Panc1 (cell line): ENCODE measurements around the gene MTMR2. TPM values are rescaled to one million over a fixed set of nuclear protein-coding genes. Genes with fewer than 3 reads are reported as not detected.

Source experiments
- ATAC-seq: fragments of 200-7000 bp; cut with Tn5 transposase; 2 replicates; pipeline ENCODE4 v1.9.1; 2020; ENCODE audit warnings: mild to moderate bottlenecking, moderate library complexity
- BruUV-seq: library from RNA; stranded (reverse); fragments of 400-500 nt; replicated peaks from 2 replicates; lab custom pipeline; 2021; lab: Mats Ljungman, UMichigan
- CTCF ChIA-PET: fragments of 300-600 bp; sonication (Branson Sonifier 250); formaldehyde crosslinking; loops from one replicate; lab custom pipeline; 2022; ENCODE audit warnings: antibody characterized with exemption; lab: Charles Lee
- POLR2A ChIA-PET: fragments of 300-600 bp; sonication (Branson Sonifier 250); formaldehyde crosslinking; loops from one replicate; lab custom pipeline; 2022; ENCODE audit warnings: antibody characterized with exemption; lab: Charles Lee
- DNase-seq: peaks from one replicate; pipeline ENCODE4 v3.0.0-alpha.2; 2010; ENCODE audit warnings: low read depth, low spot score
- H3K27ac ChIP-seq: 2 replicates; pipeline ENCODE4 v1.5.1; 2011; ENCODE audit warnings: mild to moderate bottlenecking, low read length, inconsistent platforms
- H3K27me3 ChIP-seq: fragments of 200-500 bp; sonication (Bioruptor generic); 2 replicates; pipeline ENCODE4 v1.6.0; 2014; ENCODE audit warnings: low read length, inconsistent platforms; ENCODE audit not compliant: control insufficient read depth, insufficient read depth
- H3K36me3 ChIP-seq: fragments of 200-500 bp; sonication (Bioruptor generic); 2 replicates; pipeline ENCODE4 v1.5.1; 2014; ENCODE audit warnings: inconsistent platforms, mild to moderate bottlenecking, low read length, moderate library complexity; ENCODE audit not compliant: control insufficient read depth, insufficient read depth
- H3K4me1 ChIP-seq: 2 replicates; pipeline ENCODE4 v1.5.1; 2011; ENCODE audit warnings: inconsistent platforms, mild to moderate bottlenecking, low read length, moderate library complexity; ENCODE audit not compliant: control insufficient read depth, insufficient read depth
- H3K4me3 ChIP-seq, 2 experiments: 2 replicates each; pipeline ENCODE4 v1.5.1; 2011 to 2012; ENCODE audit warnings: low read depth in 2 of 2, low read length in 2 of 2, mild to moderate bottlenecking in 2 of 2, inconsistent platforms in 1 of 2, moderate library complexity in 1 of 2
- H3K9me3 ChIP-seq: fragments of 200-500 bp; sonication (Bioruptor generic); 2 replicates; pipeline ENCODE4 v1.5.1; 2014; ENCODE audit warnings: low read depth, mild to moderate bottlenecking, inconsistent platforms, low read length, moderate library complexity; ENCODE audit not compliant: control insufficient read depth, insufficient read depth
- POLR2AphosphoS5 ChIP-seq: IDR thresholded peaks from 2 replicates; pipeline ENCODE4 v1.6.1; 2012; ENCODE audit warnings: mild to moderate bottlenecking, low read depth, low read length, moderate library complexity
- SIN3A ChIP-seq: IDR thresholded peaks from 2 replicates; pipeline ENCODE4 v1.6.1; 2012; ENCODE audit warnings: low read depth, mild to moderate bottlenecking, low read length, moderate library complexity, borderline replicate concordance; ENCODE audit not compliant: insufficient read depth
- TCF7L2 ChIP-seq: IDR thresholded peaks from 2 replicates; pipeline ENCODE4 v1.6.1; 2011; ENCODE audit warnings: mild to moderate bottlenecking, low read depth, low read length, inconsistent platforms
- in situ Hi-C: cut with HindIII; loops from 2 replicates; pipeline ENCODE4 v1.10.0; 2016; ENCODE audit warnings: low sequenced_read_pairs, low pct_unique_long_range_greater_than_20kb
- intact Hi-C: fragments of 100-400 bp; cut with micrococcal nuclease; formaldehyde crosslinking; loops from one replicate; pipeline ENCODE4 v1.10.0; 2022; ENCODE audit not compliant: unreplicated experiment
- total RNA-seq: library from RNA; stranded (reverse); gene quantifications from one replicate; pipeline ENCODE4 v1.2.1, GENCODE V29; 2021; ENCODE audit not compliant: unreplicated experiment
- TF ChIP-seq, protein P1 (sequence below): fragments of 450-650 bp; IDR thresholded peaks from 2 replicates; pipeline ENCODE4 v1.5.1; 2017; ENCODE audit warnings: mild to moderate bottlenecking
- TF ChIP-seq, protein P2 (sequence below), 2 experiments: IDR thresholded peaks; 2 replicates each; pipeline ENCODE4 v1.6.1; 2011 to 2012; ENCODE audit warnings: low read depth in 2 of 2, control low read depth in 1 of 2, low read length in 1 of 2, mild to moderate bottlenecking in 1 of 2, moderate library complexity in 1 of 2; ENCODE audit not compliant: insufficient read depth in 1 of 2

The MTMR2 gene
- total RNA-seq, 1 experiment from 2014 or later, result 44.8 TPM

DNA sequence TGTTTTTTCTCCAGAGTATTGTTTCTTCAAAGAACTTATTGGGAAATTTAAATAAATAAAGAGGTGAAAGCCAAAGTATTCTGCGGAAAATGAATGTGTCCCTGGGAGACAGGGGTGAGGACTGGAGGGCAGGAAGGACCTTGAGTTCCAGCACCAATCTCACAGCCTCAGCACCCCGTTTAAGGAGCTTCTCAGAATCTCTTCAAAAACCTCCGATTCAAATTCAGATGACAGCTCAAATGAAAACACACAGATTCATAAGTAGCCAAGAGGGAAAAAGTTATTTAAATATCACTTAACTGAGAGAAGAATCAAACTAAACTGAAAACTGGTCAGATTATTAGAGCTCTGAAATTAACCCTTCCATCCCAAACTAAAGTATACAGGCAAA lies 12.5 kb downstream of the MTMR2 start:
- H3K9me3 ChIP-seq, result no peaks in the 10 kb centered on the region
- BruUV-seq, result no TSS peak
- 0 out of 2 replicates have a peak, but pooled peaks cover 3% of the 10 kb centered on the region for H3K4me1 ChIP-seq
- H3K4me3 ChIP-seq, result no peak overlapping the region
- ATAC-seq (no peak), DNase-seq (no peak)
- ChIA-PET POLR2A (no interaction called here), CTCF (interaction anchor here (0.6 kb wide), 1 partner anchor 436 kb away, joined by 3 read pairs; no protein-coding TSS in a partner anchor)
- intact Hi-C loops, result no loop called here
- no peak overlapping the region for H3K27ac ChIP-seq
- H3K36me3 ChIP-seq, result no peaks in the 10 kb centered on the region
- in situ Hi-C loops, result no loop called here
- TF ChIP-seq POLR2AphosphoS5 (no peak), TCF7L2 (no peak), SIN3A (no peak)
- TF ChIP-seq, protein P1, sequence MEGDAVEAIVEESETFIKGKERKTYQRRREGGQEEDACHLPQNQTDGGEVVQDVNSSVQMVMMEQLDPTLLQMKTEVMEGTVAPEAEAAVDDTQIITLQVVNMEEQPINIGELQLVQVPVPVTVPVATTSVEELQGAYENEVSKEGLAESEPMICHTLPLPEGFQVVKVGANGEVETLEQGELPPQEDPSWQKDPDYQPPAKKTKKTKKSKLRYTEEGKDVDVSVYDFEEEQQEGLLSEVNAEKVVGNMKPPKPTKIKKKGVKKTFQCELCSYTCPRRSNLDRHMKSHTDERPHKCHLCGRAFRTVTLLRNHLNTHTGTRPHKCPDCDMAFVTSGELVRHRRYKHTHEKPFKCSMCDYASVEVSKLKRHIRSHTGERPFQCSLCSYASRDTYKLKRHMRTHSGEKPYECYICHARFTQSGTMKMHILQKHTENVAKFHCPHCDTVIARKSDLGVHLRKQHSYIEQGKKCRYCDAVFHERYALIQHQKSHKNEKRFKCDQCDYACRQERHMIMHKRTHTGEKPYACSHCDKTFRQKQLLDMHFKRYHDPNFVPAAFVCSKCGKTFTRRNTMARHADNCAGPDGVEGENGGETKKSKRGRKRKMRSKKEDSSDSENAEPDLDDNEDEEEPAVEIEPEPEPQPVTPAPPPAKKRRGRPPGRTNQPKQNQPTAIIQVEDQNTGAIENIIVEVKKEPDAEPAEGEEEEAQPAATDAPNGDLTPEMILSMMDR, result no peak
- TF ChIP-seq, protein P2, sequence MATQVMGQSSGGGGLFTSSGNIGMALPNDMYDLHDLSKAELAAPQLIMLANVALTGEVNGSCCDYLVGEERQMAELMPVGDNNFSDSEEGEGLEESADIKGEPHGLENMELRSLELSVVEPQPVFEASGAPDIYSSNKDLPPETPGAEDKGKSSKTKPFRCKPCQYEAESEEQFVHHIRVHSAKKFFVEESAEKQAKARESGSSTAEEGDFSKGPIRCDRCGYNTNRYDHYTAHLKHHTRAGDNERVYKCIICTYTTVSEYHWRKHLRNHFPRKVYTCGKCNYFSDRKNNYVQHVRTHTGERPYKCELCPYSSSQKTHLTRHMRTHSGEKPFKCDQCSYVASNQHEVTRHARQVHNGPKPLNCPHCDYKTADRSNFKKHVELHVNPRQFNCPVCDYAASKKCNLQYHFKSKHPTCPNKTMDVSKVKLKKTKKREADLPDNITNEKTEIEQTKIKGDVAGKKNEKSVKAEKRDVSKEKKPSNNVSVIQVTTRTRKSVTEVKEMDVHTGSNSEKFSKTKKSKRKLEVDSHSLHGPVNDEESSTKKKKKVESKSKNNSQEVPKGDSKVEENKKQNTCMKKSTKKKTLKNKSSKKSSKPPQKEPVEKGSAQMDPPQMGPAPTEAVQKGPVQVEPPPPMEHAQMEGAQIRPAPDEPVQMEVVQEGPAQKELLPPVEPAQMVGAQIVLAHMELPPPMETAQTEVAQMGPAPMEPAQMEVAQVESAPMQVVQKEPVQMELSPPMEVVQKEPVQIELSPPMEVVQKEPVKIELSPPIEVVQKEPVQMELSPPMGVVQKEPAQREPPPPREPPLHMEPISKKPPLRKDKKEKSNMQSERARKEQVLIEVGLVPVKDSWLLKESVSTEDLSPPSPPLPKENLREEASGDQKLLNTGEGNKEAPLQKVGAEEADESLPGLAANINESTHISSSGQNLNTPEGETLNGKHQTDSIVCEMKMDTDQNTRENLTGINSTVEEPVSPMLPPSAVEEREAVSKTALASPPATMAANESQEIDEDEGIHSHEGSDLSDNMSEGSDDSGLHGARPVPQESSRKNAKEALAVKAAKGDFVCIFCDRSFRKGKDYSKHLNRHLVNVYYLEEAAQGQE (IDR thresholded peaks at IDR 0.05; ENCODE audit: insufficient read depth in 1 of 2, low read depth in 2 of 2, low read length in 1 of 2), result no peak
- no peaks in the 10 kb centered on the region for H3K27me3 ChIP-seq

DNA sequence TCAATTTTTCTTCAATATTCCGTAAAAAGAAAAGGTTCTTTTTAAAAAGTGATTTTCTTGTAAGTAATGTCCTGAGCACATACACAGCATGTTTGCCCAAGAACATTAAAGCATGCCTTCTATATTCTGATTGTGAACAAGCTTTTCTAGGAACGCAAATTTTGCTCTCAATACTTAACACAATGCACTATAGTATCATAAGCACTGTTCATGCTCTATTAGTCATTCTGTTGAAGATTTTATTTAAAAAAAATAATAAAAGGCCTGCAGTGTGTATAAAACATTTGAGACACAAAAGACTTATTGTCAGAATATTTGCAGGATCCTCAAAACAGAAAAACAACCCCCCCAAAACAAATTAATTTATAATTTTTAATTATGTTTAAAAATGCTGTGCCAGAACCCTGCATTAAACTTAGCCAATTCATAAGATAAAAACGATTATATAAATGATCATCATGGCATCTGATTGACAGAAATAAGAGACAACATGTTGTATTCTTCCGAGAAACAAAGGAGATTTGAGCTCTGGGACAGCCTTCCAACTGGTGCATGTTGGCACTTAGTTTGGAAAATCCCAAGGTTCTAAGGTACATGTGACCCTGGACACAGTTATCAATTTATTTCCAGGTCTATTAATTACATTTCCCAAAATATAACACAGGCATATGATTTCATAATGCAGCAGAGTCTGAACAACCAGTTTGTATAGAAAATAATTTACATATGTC lies 13.1 kb downstream of the MTMR2 start:
- CTCF ChIA-PET, result no interaction called here
- no peak for ATAC-seq
- in situ Hi-C loops, result no loop called here
- Histone ChIP-seq H3K9me3 (no peaks in the 10 kb centered on the region), H3K4me3 (no peak overlapping the region), H3K4me1 (0 out of 2 replicates have a peak, but pooled peaks cover 3% of the 10 kb centered on the region), H3K27ac (no peak overlapping the region), H3K36me3 (no peaks in the 10 kb centered on the region), H3K27me3 (no peaks in the 10 kb centered on the region)
- POLR2A ChIA-PET, result interaction anchor here (0.5 kb wide), 1 partner anchor 100 kb away, joined by 8 read pairs; no protein-coding TSS in a partner anchor
- intact Hi-C loops, result no loop called here
- TF ChIP-seq POLR2AphosphoS5, result no peak
- BruUV-seq, result no TSS peak
- DNase-seq, result no peak

DNA sequence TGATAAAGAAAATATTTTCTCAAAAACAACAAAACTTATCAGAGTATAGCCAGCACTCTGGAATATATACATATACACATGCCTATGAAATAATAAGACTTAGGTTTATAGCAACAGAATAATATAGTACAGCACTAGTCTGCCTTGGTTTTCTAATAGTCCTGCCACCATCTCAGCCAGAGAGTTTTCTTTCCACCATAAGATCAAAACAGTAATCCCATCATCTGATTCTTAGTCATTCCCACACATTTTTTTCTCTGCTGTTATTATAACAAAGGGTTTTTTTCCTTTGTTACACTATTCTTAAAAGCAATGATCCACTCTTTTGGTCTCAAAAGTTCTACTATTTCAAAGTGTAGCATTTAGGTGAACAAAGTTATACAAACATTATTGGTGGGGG lies 15.1 kb downstream of the MTMR2 start:
- in situ Hi-C loops, result no loop called here
- Histone ChIP-seq H3K9me3 (no peaks in the 10 kb centered on the region), H3K4me3 (no peak overlapping the region), H3K27me3 (no peaks in the 10 kb centered on the region), H3K4me1 (no peaks in the 10 kb centered on the region), H3K27ac (no peak overlapping the region), H3K36me3 (no peaks in the 10 kb centered on the region)
- ATAC-seq (no peak), DNase-seq (no peak)
- CTCF ChIA-PET, result no interaction called here
- no TSS peak for BruUV-seq
- TF ChIP-seq POLR2AphosphoS5, result no peak
- TF ChIP-seq, protein P1, result no peak
- intact Hi-C loops, result no loop called here
- POLR2A ChIA-PET, result no interaction called here
